BLaER1 treated with 17β-estradiol and CSF1 and Interleukin-3, amounts not matched to agents 10 nM and 100 nM (cell line): Measurements from ENCODE around the gene GGA1.
"Not testable (repeated sequence)": the region's sequence is repeated elsewhere in the genome, so short reads cannot be mapped to it uniquely, and the experiment has no call there.

Experiments used
- H3K27ac ChIP-seq, 11 experiments: shearing (Covaris generic); formaldehyde crosslinking; 2 replicates each; pipeline ENCODE4 v1.8.1; 2022
- H3K27me3 ChIP-seq, 11 experiments: shearing (Covaris generic); formaldehyde crosslinking; 2 replicates each; pipeline ENCODE4 v1.8.1; 2022
- H3K36me3 ChIP-seq, 11 experiments: shearing (Covaris generic); formaldehyde crosslinking; 2 replicates each; pipeline ENCODE4 v1.8.1; 2022
- H3K4me1 ChIP-seq, 10 experiments: shearing (Covaris generic); formaldehyde crosslinking; 2 replicates each; pipeline ENCODE4 v1.8.1; 2022
- H3K4me2 ChIP-seq, 11 experiments: shearing (Covaris generic); formaldehyde crosslinking; 2 replicates each; pipeline ENCODE4 v1.8.1; 2022
- H3K4me3 ChIP-seq, 10 experiments: shearing (Covaris generic); formaldehyde crosslinking; 2 replicates each; pipeline ENCODE4 v1.8.1; 2022
- H3K9ac ChIP-seq, 11 experiments: shearing (Covaris generic); formaldehyde crosslinking; 2 replicates each; pipeline ENCODE4 v1.8.1; 2022
- H3K9me3 ChIP-seq, 11 experiments: shearing (Covaris generic); formaldehyde crosslinking; replicated peaks in 1 of 11; 2 replicates each; pipeline ENCODE4 v1.8.1; 2022
- H4K20me1 ChIP-seq, 11 experiments: shearing (Covaris generic); formaldehyde crosslinking; 2 replicates each; pipeline ENCODE4 v1.8.1; 2022
- Cebpa-rat ChIP-seq, 11 experiments: shearing (Covaris generic); IDR thresholded peaks; 2 replicates each; pipeline ENCODE4 v1.8.1; 2022

Gene GGA1

DNA sequence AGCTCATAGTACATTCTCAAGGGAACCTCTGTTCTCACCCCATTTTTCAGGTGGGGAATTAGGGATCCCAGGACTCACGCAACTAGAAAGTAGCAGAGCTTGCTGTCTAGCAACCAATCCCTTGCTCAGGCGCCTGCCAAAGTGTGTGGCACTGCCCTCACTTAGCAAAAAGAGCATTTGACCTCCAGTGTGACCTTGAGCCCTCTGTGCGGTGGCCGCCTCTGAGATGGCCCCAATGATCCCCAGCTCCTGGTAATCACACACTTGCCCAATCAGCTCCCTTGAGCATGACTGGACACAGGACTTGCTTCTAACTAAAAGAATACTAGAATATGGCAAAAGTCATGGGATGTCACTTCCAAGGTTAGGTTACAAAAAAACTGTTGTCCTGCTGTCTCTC lies 26.1 kb upstream of the GGA1 start:
- H3K9ac ChIP-seq: no peak overlapping the region

DNA sequence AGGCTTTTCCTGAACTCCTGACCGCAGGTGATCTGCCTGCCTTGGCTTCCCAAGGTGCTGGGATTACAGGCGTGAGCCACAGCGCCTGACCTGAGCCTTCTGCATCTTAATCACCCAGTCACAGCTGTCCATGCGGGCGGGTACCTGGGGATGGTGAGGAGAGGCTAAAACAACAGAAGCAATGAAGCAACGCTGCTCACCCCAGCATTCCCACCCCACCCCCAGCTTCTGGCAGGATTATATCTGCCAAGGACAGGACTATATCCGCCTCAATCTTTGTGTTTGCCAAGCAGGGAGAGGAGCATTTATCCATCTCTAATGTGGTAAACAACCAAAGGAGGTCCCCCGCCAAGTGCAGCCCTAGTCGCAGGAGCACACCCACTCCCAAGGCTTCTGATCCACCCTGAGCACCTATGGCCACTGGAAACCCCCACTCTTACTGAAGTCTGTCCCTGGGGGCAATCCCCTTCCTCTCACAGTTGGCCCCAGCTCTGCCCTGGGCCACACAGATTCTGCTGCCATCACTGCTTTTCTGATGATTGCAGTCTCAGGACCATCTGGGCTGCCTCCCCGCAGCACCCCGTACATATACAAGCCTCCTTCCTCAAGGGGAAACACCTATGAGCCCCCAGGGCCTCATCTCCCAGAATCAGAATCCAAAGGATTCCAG lies 20.0 kb upstream of the GGA1 start:
- H3K4me2 ChIP-seq: peak overlapping the region in 4 of 11 experiments; percentile 2 to 90 (median 47); a peak in 5 of 22 replicates
- no peaks in the 10 kb centered on the region for H3K36me3 ChIP-seq
- no peaks in the 10 kb centered on the region for H3K9me3 ChIP-seq
- no peak overlapping the region for H3K9ac ChIP-seq
- no peaks in the 10 kb centered on the region for H3K27me3 ChIP-seq
- no peaks in the 10 kb centered on the region for H4K20me1 ChIP-seq
- TF ChIP-seq Cebpa-rat (IDR thresholded peaks at IDR 0.05): no peak
- no peak overlapping the region for H3K4me3 ChIP-seq
- peaks cover 7 to 53% (median 36%) of the 10 kb centered on the region in 10 experiments; a peak in 19 of 20 replicates for H3K4me1 ChIP-seq
- peak overlapping the region in 1 of 11 experiments; percentile 5; a peak in 1 of 22 replicates for H3K27ac ChIP-seq

More for the DNA sequence above, 26.1 kb upstream of the GGA1 start:
- Histone ChIP-seq H3K9me3 (no peaks in the 10 kb centered on the region), H4K20me1 (no peaks in the 10 kb centered on the region), H3K4me1 (peaks cover 29 to 46% (median 35%) of the 10 kb centered on the region in 10 experiments), H3K4me3 (no peak overlapping the region), H3K27ac (peak overlapping the region in 2 of 11 experiments; percentile 20 to 23; a peak in 1 of 22 replicates), H3K27me3 (0 out of 22 replicates have a peak, but pooled peaks cover 0 to 12% (median 0%) of the 10 kb centered on the region in 11 experiments), H3K36me3 (no peaks in the 10 kb centered on the region), H3K4me2 (peak overlapping the region in 2 of 11 experiments; percentile 68 to 78; a peak in 1 of 22 replicates)
- no peak for TF ChIP-seq Cebpa-rat (IDR thresholded peaks at IDR 0.05)

DNA sequence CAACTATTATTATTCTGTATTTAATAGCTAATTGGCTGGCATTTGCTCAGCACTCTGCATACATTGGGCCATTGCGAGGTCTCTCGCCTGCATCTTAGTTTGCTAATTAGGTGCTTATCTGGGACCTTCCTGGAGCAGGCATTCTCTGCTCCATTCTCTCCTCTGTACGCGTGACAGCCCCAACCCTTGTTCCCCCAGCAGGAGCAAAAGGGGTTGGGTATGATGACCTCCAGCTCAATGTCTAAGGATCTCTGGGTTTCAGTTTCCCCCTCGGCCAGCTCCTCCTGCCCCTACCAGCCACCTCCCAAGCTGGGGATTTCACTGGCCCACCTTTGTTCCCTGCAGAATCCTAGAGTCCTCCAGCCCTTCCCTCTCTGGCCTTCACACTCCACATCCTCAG lies 19.0 kb upstream of the GGA1 start:
- H3K9ac ChIP-seq: no peak overlapping the region
- TF ChIP-seq Cebpa-rat (IDR thresholded peaks at IDR 0.05): no peak
- no peaks in the 10 kb centered on the region for H4K20me1 ChIP-seq
- no peaks in the 10 kb centered on the region for H3K27me3 ChIP-seq
- H3K4me1 ChIP-seq: peaks cover 7 to 53% (median 36%) of the 10 kb centered on the region in 10 experiments; a peak in 19 of 20 replicates
- H3K4me3 ChIP-seq: no peak overlapping the region
- H3K27ac ChIP-seq: peak overlapping the region in 6 of 11 experiments; percentile 17 to 74 (median 60); a peak in 7 of 22 replicates
- H3K36me3 ChIP-seq: no peaks in the 10 kb centered on the region
- H3K9me3 ChIP-seq: no peaks in the 10 kb centered on the region
- peak overlapping the region in 7 of 11 experiments; percentile 7 to 90 (median 64); a peak in 11 of 22 replicates for H3K4me2 ChIP-seq

DNA sequence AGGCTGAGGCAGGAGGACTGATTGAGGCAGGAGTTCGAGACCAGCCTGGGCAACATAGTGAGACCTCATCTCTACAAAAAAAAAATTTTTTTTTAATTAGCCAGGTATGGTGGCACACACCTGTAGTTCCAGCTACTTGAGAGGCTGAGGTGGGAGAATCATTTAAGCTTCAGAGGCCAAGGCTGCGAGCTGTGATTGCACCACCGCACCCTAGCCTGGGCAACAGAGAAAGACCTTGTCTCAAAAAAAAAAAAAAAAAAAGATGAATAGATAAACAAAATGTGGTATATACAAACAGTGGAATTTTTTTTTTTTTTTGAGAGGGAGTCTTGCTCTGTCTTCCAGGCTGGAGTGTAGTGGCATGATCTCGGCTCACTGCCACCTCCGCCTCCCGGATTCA lies 17.6 kb upstream of the GGA1 start:
- not testable (repeated sequence) for H3K9me3 ChIP-seq, H3K36me3 ChIP-seq, H3K4me3 ChIP-seq, H3K27me3 ChIP-seq, H4K20me1 ChIP-seq
- peaks cover 7 to 53% (median 36%) of the 10 kb centered on the region in 10 experiments; a peak in 19 of 20 replicates for H3K4me1 ChIP-seq
- H3K4me2 ChIP-seq: peak overlapping the region in 9 of 11 experiments; percentile 47 to 90 (median 70); a peak in 12 of 22 replicates
- H3K27ac ChIP-seq: peak overlapping the region in 10 of 11 experiments; percentile 54 to 81 (median 72); a peak in 13 of 22 replicates
- H3K9ac ChIP-seq: peak overlapping the region in 2 of 11 experiments; percentile 13 to 38; a peak in 4 of 22 replicates

DNA sequence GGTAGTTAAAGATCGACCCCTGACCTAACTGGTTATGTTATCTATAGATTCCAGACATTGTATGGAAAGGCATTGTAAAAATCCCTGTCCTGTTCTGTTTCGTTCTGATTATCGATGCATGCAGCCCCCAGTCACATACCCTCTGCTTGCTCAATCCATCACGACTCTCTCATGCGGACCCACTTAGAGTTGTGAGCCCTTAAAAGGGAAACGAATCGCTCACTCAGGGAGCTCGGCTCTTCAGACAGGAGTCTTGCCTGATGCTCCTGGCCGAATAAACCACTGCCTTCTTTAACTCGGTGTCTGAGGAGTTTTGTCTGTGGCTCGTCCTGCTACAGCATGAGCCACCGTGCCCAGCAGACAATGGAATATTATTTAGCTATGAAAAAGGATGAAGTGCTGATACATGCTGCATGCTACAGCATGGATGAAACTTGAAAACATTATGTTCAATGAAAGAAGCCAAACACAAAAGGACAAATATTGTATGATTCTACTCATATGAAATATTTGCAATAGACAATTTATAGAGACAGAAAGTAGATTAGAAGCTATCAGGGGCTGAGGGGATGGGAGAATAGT lies 16.7 kb upstream of the GGA1 start:
- Histone ChIP-seq H3K9me3 (no peaks in the 10 kb centered on the region), H4K20me1 (no peaks in the 10 kb centered on the region), H3K4me1 (peaks cover 7 to 53% (median 34%) of the 10 kb centered on the region in 10 experiments; a peak in 19 of 20 replicates), H3K4me3 (no peak overlapping the region; a peak in 1 of 20 replicates), H3K27ac (peak overlapping the region in 10 of 11 experiments; percentile 62 to 81 (median 72); a peak in 20 of 22 replicates), H3K36me3 (no peaks in the 10 kb centered on the region), H3K9ac (peak overlapping the region in 7 of 11 experiments; percentile 13 to 51 (median 33); a peak in 7 of 22 replicates), H3K27me3 (no peaks in the 10 kb centered on the region), H3K4me2 (peak overlapping the region; percentile 23 to 90 (median 61); a peak in 21 of 22 replicates)
- TF ChIP-seq Cebpa-rat (IDR thresholded peaks at IDR 0.05): no peak

DNA sequence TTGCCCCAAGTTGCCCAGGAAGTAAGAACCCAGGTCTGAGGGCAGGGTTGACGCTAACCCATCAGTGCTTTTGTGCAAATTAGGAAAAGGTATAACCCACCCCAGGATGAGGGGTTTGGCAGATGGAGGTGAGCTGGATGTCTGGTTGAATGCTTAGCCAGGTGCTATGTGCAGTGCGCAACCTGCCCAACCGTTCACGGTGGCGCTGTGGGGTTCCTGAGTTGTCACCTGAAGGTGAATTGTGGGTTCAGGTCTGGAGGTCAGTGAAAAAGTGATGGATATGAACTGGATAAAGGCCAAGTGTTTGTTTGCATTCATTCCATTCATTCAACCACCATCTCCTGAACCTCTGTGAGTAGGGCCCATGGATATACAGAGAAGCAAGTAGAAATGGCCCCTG lies 14.4 kb upstream of the GGA1 start:
- H3K4me2 ChIP-seq: no peak overlapping the region
- peaks cover 7 to 47% (median 32%) of the 10 kb centered on the region in 10 experiments; a peak in 19 of 20 replicates for H3K4me1 ChIP-seq
- H3K27me3 ChIP-seq: no peaks in the 10 kb centered on the region
- no peak for TF ChIP-seq Cebpa-rat (IDR thresholded peaks at IDR 0.05)
- no peak overlapping the region for H3K27ac ChIP-seq
- H3K4me3 ChIP-seq: no peak overlapping the region
- H3K9me3 ChIP-seq: no peaks in the 10 kb centered on the region
- H4K20me1 ChIP-seq: no peaks in the 10 kb centered on the region
- H3K9ac ChIP-seq: no peak overlapping the region
- no peaks in the 10 kb centered on the region for H3K36me3 ChIP-seq

DNA sequence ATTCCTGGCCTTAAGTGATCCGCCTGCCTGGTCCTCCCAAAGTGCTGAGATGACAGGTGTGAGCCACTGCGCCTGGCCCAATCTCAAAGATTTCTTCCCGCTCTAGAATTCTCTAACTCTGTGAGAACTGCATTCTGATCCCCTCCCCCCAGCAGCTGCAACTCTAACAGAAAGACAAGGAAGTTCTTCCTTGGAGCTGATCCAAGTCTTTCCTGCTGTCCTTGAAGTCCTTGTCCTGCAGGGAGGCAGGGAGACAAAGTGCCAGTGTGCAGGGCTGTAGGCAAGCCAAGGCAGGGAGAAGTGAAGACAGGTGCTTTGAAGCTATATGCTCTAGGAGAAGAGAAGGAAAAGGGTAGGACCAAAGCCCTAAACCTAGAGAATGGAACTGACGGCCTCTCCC lies 9.5 kb upstream of the GGA1 start:
- H3K9me3 ChIP-seq: no peaks in the 10 kb centered on the region
- H3K4me2 ChIP-seq: peak overlapping the region in 6 of 11 experiments; percentile 12 to 56 (median 36); a peak in 8 of 22 replicates
- no peak overlapping the region for H3K27ac ChIP-seq
- TF ChIP-seq Cebpa-rat (IDR thresholded peaks at IDR 0.05): no peak
- no peak overlapping the region for H3K4me3 ChIP-seq
- H3K9ac ChIP-seq: no peak overlapping the region
- H4K20me1 ChIP-seq: no peaks in the 10 kb centered on the region
- peaks cover 0 to 17% (median 8%) of the 10 kb centered on the region in 10 experiments; a peak in 12 of 20 replicates for H3K4me1 ChIP-seq
- no peaks in the 10 kb centered on the region for H3K27me3 ChIP-seq
- no peaks in the 10 kb centered on the region for H3K36me3 ChIP-seq

DNA sequence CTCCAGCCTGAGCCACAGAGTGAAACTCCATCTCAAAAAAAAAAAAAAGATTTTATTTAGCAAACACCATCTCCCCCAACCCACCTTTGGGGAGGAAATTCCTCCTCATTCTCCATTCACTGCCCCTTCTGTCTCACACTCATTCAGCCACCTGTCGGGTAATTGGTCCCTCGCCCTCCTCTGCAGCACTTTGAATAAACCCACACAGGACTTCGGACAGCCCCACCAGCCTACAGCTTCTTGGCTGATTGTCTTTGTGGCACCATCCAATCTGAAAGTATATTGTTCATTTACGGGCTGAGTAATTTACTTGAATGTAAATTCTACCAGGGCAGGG lies 7.5 kb upstream of the GGA1 start:
- no peak overlapping the region for H3K9ac ChIP-seq
- H3K4me3 ChIP-seq: no peak overlapping the region
- H3K4me2 ChIP-seq: peak overlapping the region in 2 of 11 experiments; percentile 2 to 29; a peak in 1 of 22 replicates
- no peaks in the 10 kb centered on the region for H4K20me1 ChIP-seq
- H3K27ac ChIP-seq: no peak overlapping the region
- no peaks in the 10 kb centered on the region for H3K27me3 ChIP-seq
- TF ChIP-seq Cebpa-rat (IDR thresholded peaks at IDR 0.05): no peak
- H3K9me3 ChIP-seq: no peaks in the 10 kb centered on the region
- H3K36me3 ChIP-seq: no peaks in the 10 kb centered on the region
- peaks cover 18 to 34% (median 24%) of the 10 kb centered on the region in 10 experiments for H3K4me1 ChIP-seq
